Hematopoietic multipotent progenitor cell treated with erythropoietin and hydrocortisone succinate and interleukin-3 and kit ligand, for 17 days (in vitro differentiated cells): ENCODE measurements around the gene KCNJ6.

Source experiments
- DNase-seq: peaks from one replicate; pipeline ENCODE4 v3.0.0-alpha.2; 2015; ENCODE audit warnings: low spot score

Gene KCNJ6

DNA sequence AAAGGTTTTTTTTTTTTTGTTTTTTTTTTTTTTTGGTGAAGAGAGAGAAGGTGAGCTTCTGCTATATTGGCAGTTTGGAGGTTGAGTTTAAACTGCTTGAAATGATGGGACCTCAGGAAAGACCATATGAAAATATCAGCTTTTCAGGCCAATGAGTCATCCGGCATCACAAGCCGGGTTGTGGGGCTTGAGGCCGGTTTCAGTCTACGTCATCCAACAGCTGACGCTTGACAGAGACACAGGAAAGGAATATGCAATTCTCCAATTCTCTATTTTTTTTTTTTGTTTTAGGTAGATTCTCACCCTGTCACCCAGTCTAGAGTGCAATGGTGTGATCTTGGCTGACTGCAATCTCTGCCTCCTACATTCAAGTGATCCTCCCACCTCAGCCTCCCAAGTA, 52.4 kb downstream of the KCNJ6 start:
- no peak for DNase-seq

DNA sequence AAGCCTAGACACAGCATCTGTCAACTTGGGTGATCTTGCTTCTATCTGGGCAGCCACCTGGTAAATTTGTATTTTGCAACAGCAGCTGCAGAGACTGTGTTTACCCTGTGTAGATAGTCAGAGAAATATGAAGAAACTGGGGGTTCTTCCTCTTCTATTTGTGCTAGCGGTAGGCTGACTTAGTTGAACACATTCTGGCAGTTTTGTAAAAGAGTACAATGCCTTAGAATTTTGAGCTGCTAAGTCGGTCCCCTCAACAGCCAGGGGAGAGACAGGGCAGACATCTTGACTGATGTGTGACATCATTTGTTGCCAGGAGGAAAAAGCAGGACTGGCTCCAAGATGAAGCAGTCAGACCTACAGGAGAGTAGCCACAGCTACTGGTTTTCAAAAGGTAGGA, 53.7 kb downstream of the KCNJ6 start:
- no peak for DNase-seq

DNA sequence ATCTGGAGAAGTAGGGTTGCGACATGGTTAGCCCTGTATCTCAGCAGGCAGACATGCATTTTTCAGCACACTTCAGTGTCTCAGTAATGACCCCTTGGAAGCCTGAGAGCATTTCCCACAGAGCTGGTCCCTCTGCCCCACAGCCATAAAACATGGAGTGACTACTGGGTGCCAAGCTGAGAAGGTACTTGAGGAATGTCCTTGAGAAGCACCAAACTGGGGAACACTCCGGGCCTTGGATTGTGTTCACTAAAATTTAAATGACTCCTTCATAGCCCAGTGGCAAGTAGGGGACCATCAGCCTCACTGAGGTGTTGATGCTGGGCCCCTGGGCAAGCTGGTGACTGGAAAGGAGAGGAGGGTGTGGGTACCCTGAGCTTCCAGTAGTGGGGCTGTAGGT, 54.7 kb downstream of the KCNJ6 start:
- no peak for DNase-seq

DNA sequence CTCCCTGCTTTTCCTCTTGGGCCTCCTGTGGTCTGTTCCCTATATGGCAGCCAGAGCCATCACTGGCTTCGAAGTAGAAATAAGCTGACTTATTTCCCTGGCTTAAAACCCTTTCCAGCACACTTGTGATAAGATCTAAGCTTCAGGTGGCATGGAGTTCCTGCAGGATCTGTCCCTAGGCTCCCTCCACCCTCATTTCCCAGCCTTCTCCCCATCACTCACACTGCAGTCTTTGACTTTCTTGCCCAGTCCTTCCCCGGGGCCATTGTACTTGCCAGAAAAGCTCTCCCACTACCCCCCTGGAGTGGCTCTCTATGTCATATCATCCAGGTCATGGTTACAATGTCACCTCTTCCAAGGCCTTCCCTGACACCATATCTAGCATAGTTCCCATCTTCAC, 55.8 kb downstream of the KCNJ6 start:
- no peak for DNase-seq

DNA sequence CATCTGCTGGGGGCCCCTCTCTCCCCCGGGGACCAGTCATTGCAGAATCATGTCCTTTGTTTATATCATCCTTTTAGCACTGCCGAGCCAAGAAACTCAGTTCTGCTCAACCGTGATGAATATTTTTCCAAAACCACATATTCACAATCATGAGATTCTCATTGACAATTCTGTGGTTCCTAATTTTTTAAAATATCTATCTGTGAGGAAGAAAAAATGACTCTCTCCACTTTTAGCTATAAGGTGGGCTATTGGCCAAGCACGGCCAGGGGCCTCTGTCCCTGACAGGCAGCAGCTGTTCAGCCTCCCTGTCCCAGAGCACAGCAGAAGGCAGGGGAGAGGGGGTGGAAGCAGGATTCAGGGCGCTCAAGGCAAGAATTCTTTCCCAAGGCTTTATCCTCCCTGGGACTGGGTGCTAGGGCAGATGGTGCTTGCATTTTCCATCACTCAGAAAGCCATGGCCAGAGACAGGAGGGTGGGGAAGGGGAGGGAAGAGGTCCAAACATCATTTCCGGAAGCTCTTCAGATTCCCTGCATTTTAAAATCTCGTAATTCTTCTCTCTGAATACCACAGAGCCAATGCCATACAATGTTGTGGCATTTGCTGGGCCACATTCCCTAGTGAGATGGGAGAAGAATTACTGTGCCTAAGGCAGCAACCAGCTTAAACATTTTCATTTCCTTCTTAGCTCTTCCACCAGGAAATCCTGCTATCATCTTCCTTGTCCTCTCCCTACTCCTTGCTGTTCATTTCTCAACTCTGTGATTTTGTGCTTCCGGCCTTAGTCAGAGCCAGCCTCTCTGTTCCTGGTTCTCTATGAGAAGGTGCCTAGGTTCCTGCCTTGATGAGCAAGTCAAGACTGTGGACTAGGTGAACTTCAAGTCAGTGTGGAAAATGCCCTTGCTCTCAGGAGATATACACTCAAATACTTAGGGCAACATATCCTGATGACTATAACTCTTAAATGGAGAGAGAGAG, 60.3 kb downstream of the KCNJ6 start:
- no peak for DNase-seq

DNA sequence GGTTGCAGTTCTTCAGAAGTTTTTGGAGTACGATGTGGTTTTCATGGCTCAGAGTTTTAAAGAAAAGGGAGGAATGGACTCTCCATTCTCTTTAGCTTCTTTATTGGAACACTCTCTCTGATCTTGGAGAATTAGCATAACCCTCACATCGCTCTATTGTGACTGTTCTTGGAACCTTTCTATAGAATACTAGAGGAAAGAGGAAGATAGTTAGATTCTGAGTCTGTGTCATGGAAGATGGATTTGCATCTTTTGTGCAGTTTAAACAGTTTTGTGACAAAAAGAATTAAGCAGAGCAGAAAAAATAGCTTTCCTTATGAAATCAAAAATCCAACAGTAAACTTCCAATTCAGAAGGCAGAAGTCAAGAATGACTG, 61.0 kb downstream of the KCNJ6 start:
- DNase-seq = no peak

DNA sequence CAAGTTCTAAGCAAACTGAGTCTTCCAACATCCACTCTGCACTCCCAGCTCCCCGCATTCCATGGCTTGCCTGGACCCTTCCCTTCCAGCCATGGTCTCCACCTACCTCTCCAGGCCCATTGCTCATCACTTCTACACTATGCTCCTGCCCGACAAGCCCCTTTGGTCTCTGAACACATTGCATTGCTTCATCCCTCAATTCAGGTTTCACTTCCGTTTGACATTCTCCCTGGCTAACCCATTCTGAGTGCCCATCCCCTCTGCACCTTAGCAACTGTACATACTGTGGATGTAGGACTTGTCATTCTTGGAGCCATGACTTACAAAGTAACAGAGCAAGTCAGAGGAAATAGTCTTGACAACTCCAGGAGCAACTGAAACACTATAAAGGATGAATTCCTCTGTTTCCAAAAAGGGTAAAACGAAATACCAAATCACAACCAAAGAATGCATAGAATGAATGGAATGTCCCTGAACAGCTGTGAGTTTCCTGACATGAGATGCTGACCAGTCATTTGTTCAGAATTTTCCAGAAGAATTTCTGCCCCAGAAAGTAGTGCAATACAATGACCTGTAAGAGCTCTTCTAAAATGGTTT, 66.7 kb downstream of the KCNJ6 start:
- no peak for DNase-seq

DNA sequence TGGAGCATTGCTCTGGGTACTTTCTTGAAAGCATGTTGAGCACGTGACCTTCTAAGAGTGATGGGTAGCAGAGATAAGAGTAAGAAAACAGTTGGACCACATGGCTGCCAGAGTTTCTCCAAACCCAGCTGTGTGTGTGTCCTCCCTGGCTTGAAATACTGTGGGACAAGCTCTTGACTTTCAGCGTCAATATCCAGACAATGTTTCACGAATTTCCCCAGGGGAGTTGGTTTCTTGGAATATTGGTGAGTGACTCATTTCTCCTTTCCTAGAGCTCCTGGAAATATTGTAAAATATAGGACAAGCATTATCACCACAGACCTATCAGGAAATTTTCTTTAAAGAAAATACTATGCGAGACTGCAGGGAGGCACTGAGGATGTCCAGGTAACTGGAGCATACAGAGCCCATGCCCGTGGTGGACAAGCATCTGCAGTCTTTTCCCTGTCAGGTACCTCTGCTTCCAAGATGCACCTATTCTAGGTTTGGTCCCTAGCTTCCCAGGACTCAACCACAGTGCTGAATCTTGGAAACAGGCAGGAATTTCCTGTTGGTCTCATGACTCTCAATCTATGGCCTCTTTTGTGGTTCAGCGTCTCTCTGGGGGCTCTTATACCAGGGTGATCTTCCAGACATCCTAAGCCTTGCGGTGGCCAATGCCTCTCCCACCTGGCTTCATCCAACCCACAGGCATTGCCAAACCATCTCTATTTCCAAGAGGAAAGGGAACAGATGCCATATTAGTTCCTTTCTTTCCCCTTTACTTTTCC, 67.4 kb downstream of the KCNJ6 start:
- no peak for DNase-seq

DNA sequence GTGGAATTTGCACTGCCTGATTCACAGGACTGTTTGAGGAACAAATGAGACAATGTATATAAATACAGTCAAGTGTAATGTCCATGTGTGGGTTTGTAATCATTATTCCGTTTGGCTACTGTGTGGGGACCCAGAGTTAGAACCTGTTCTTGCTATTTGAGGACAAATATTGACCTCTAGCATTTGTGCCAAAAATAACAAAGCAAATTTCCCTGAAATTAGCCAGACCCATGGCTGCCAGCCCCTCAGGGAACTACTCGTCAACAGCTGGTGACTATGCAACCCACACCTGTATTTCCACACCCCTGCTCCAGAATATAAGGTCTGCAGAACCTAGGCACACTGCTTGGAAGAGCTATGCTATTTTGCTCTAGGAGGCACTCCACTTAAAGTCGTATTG, 70.7 kb downstream of the KCNJ6 start:
- DNase-seq = no peak

DNA sequence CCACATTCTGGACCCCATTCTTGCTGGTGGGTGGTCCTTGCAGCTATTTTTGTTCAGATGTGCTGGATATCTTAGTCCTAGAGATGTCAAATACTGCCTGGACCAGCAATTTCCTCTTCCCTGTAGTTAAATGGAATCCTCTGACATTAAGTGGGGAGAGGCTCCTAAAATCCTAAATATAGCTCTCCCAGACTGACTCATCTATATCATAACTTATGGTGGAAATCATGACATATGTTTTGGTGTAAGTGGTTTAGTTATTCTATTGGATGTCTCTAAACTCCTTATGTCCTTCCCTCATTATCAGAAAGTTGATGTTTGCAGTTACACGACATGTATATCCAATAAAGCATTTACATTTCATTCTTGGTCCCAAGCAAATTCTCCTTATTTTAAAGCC, 73.1 kb downstream of the KCNJ6 start:
- no peak for DNase-seq

DNA sequence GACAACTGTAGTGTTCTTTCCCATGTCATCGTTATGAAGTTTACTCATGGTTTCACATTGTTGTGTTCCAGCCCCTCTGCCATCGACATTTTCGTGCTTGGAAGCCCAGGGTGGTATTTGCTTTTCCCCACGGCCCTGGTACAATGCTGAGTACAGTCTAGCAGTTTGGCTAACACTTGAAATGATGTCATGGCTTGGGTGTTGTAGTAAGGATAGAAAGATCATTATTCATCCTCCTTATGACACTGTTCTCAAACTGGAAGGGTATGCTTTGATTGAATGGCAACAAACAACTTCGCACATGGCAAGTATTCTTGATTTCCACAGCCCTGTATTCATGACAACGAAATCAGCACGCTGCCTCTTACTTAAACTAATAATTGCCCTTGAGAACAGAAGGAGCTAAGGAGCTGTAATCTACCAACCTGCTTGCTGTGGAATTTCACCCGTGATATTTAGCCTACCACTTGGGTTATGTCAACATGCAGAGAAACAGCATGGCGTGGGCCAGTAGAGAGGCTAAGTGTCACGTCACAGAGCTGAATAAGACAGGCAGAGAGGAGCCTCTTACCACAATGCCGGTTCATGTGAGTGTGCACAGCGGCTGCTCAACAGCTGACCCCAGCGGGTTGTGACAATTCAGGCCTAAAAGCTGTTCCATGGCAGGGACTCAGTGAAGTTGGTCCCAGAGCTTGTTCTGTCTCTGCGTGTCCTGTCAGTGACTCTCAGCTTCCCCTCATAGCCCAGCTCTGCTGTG, 73.9 kb downstream of the KCNJ6 start:
- DNase-seq = no peak

DNA sequence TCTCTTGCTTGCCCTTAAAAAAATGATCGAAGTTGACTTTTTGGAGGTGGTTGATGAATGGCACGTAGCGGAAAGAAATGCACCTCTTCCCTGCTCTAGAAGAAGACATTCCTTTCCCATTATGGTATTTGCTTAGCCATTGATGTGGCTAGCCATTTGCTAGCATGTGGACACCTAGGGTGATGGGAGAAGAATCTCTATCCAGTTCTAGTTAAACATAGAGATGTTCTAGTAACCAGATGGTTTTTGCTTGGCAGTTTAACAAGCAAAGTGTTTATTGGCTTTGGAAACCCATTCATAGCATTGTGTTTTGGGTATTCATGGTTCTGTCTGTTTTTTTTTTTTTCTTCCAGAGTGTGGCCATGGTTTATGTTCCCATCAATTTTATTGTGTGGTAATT, 78.9 kb downstream of the KCNJ6 start:
- no peak for DNase-seq

DNA sequence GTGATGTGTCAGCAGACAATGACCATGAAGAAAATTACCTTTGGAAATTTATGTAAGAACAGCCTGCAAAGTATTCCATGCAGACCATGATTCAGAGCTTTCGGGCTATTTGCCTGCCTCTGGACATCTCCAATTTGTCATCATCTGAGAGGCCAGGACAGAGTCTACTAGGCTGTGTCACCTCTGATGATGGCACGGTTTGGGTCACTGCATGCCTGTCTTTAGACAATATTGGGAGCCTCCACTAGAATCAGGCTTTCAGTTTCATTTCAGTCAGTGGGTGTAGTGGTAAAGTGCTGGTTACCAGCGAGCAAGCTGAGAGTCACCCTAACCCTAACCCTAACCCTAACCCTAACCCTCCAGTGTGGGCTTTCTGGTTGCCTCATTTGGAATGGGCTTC, 80.8 kb downstream of the KCNJ6 start:
- DNase-seq = no peak

DNA sequence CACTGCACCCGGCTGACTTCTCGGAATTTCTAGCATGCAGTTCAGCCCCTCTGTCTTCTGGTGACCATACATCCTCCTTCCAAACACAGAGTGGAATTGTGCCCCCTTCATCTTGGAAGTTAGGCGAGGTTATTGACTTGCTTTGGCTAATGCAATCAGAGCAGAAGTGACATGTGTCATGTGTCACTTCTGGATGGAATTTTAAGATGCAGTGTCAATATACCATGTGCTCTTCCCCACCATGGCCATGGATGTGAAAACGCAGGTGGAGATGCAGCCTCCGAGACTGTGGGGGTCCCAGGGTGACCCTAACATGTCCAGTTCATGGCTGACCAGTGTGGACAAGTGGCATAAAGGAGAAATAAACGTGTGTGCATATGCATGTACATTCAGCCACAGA, 83.0 kb downstream of the KCNJ6 start:
- DNase-seq = no peak

DNA sequence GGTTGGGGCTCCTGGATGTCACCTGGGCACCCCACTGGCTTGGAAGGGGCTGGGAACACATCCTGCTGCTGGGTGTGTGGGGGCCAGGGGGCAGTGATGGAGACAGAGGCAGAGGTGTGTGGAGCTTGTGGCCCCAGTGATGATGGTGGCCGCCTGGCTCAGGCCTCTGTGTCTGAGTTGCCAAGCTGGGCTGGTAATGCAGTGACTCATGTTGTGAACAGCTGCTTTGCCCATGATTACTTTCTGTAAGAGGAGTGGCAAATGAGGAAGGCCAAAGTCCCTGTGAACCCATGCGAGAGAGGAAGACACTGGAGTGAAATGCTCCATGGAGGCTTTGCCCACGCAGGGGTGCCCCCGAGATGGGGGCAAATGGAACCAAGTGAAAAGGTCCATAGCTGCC, 86.8 kb downstream of the KCNJ6 start:
- DNase-seq = no peak

DNA sequence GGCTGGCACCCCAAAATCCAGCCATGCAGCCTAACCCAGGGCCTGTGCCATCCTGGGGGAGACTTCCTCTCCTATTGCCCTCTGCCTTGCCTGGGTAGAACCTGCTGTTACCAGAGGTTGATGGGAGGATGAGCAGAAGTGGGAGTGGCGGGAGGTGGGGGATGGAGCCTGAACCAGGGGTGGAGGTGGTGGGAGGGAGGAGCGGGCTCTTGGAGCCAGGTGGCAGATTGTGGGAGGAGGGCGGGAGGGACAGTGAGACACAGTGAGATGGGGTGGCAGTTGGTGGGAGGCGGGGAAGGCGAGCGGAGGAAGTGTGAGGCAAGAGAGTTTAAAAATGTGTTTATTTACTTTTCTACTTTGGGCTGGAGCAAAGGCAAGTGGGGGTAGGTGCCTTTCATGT, 87.3 kb downstream of the KCNJ6 start:
- DNase-seq = no peak

DNA sequence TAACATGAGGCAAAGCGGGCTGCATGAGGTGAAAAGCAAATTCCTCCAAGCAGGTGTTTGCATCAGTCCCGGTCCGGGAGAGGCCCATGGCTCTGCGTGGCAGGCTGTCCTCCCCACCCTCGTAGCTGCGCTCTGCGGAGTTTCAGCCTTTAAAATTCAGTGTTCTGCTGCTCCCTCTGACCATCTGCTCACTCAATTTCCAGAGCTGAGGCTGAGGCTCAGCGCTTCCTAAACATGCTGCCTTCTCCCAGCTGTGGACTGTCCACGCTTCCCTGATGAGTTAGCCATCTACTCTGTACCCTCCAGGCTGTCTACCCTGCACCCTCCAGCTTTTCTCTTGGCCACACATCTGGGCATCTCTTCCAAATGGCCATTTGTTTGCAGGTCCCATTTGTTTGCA, 87.7 kb downstream of the KCNJ6 start:
- DNase-seq = no peak

DNA sequence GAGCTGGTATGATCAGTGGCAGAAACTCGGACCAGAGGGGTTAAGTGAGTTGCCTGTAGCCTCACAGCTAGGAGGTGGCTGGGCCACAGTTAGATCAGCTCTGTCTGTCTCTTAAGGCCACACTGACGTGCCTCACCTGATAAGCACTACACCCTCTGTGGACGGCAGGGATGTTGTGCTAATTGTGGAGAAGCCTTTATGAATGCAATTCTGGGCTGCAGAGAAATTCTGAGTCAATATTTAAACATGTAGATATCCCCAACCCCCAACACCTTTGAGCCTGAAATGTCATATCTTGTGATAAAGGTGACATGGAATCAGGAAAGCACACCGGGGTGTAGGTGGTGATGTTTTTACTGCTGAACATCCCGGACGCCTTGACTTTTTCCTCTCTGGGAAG, 88.3 kb downstream of the KCNJ6 start:
- no peak for DNase-seq

DNA sequence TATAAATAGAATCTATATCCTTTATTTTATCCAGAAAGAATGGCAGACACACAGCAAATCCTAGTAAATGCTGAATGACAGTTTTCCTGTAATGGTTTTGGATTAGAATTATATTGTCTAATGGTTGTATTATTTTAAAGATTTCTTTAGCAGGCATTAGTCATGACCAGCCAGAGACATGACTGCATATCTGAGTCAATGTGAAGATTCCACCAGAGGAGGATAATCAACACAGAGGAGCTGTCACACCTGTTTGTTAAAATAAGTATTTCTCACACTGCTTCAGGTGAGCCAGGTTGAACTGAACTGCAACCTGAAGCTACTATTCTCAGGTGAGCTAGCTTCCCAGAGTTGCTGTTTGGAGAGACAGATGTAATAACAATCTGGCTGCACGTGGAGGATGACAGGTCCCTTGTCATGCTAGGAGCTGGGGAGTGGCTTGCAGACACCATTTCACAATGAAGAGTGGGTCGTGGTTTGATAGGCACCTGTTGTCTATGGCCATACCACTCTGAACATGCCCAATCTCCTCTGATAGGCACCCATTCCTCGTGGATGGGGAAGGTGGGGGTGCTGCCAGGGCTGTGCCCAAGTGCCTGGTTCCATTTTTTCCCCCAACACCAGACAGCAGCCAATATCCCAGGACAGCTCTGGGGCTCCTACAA, 94.3 kb downstream of the KCNJ6 start:
- no peak for DNase-seq

DNA sequence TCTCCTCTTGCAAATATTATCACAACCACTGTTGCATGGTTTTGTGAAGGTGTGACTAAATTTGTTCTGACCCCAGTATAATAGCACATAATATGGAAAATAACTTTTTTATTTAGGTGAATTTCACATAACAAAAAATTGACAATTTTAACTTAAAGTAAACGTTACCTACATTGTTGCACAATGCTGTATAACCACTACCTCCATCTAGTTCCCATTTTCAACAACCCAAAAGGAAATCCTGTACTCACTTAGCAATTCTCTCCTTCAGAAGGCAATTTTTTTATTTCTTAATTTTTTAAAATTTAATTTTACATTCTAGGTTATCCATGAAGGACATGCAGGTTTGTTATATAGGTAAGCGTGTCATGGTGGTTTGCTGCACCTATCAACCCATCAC, 95.2 kb downstream of the KCNJ6 start:
- DNase-seq = no peak

DNA sequence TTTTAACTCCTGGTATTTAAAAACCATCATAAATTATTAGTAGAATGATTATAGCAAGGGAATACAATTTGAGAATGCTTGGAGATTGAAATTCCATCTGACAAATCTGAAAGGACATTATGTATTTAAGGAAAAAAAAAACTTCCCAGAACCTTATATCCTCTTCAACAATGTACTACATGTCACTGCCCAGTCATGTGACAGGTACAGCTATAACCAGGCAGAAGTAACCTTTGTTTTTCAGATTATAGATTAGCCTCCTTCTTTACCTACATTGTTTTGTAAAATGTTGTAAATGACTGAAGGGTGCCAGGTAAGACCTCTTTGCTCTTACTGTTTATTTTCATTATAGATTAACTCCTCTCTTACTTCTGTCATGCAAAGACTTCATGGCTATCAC, 96.9 kb downstream of the KCNJ6 start:
- DNase-seq = no peak

DNA sequence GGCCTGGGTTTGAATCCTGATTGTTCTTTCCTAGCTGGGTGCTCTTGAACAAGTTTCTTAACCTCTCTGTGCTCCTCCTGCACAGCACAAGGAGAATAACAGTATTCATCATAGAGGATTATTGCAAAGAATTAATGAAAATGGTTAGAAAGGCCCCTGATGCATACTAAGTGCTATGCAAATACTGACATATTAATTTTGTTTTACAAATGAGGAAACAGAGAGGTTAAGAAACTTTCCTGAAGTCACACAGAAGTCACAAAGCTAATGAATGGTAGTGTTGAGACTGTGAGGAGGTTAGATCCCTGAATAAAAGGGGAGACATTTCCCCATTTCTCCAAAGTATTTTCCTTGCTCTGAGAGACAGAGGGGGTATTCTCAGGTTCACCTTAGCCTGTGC, 99.0 kb downstream of the KCNJ6 start:
- no peak for DNase-seq
